ENCODE data around the gene STX4.

GRCh38 chr16:31005350-31006085, 27.8 kb upstream of the STX4 start:
- TF ChIP-seq POLR2AphosphoS5 (IDR thresholded peaks at IDR 0.05; ENCODE audit: borderline replicate concordance, low read depth, low read length) (no peak), EZH2 (IDR thresholded peaks at IDR 0.05) (no peak), FOXP2 (optimal IDR thresholded peaks at IDR 0.05; ENCODE audit: control extremely low read depth, extremely low read length, insufficient read depth) (no peak)
